ENCODE results near the gene SPRR5. TPM values are rescaled to one million over a fixed set of nuclear protein-coding genes. Genes with fewer than 3 reads are reported as not detected.

The SPRR5 gene
- total RNA-seq, 1 donor from 2014 or later = not detected

DNA sequence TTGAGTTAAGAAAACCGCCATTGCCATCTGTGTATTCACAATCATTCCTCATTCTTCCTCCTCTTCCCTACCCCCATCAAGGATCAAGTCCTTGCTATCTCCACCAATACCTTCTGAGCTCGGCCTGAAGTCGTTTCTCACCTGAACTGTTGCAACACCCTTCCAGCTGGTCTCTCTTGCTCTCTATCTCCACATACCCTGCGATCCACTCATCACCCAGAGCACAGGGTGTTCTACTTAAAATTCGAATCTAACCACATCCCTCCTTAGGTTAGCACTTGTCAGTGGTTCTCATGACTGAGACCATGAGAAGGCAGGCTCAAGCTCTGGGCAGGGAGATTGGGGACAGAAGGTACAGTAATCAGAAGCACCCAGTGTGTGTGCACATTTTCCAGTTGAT lies 34.1 kb upstream of the SPRR5 start:
- H4K20me1 ChIP-seq (ENCODE audit: insufficient read depth, low read length) = no peaks in the 10 kb centered on the region
- no peak for FAIRE-seq
- no peak overlapping the region for H3K9ac ChIP-seq (ENCODE audit: low read length)
- Mint-ChIP-seq H3K4me1 (ENCODE audit: low read depth, unreplicated experiment) (peaks cover 12% of the 10 kb centered on the region), H3K36me3 (ENCODE audit: low read depth, unreplicated experiment) (no peaks in the 10 kb centered on the region), H3K9me3 (ENCODE audit: unreplicated experiment) (peaks cover 8% of the 10 kb centered on the region), H3K27me3 (ENCODE audit: low read depth, unreplicated experiment) (peaks cover 32% of the 10 kb centered on the region), H3K27ac (ENCODE audit: unreplicated experiment) (no peak overlapping the region), H3K4me3 (ENCODE audit: unreplicated experiment) (no peak overlapping the region)
- DNase-seq (ENCODE audit: low read depth) = no peak
- no peaks in the 10 kb centered on the region for H3K27me3 ChIP-seq (ENCODE audit: insufficient read depth, low read length)
- no peak for TF ChIP-seq EZH2 (IDR thresholded peaks at IDR 0.05; ENCODE audit: insufficient read depth, low read length)
- TF ChIP-seq, protein P1, sequence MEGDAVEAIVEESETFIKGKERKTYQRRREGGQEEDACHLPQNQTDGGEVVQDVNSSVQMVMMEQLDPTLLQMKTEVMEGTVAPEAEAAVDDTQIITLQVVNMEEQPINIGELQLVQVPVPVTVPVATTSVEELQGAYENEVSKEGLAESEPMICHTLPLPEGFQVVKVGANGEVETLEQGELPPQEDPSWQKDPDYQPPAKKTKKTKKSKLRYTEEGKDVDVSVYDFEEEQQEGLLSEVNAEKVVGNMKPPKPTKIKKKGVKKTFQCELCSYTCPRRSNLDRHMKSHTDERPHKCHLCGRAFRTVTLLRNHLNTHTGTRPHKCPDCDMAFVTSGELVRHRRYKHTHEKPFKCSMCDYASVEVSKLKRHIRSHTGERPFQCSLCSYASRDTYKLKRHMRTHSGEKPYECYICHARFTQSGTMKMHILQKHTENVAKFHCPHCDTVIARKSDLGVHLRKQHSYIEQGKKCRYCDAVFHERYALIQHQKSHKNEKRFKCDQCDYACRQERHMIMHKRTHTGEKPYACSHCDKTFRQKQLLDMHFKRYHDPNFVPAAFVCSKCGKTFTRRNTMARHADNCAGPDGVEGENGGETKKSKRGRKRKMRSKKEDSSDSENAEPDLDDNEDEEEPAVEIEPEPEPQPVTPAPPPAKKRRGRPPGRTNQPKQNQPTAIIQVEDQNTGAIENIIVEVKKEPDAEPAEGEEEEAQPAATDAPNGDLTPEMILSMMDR (IDR thresholded peaks at IDR 0.05; ENCODE audit: insufficient read depth, low read depth, low read length) = no peak
- H2AFZ ChIP-seq (ENCODE audit: low read depth, low read length) = no peak overlapping the region
- H3K79me2 ChIP-seq (ENCODE audit: insufficient read depth, low read length) = no peaks in the 10 kb centered on the region
- no peak overlapping the region for H3K27ac ChIP-seq (ENCODE audit: low read depth, low read length)
- no peak overlapping the region for H3K4me2 ChIP-seq (ENCODE audit: low read length)
- H3K4me3 ChIP-seq (ENCODE audit: insufficient read depth, low read depth, low read length) = no peak overlapping the region
- no peaks in the 10 kb centered on the region for H3K36me3 ChIP-seq (ENCODE audit: insufficient read depth, low read length)
- H3K9me3 ChIP-seq (ENCODE audit: insufficient read depth, low read depth, low read length) = no peaks in the 10 kb centered on the region
- no peaks in the 10 kb centered on the region for H3K4me1 ChIP-seq (ENCODE audit: insufficient read depth, low read length)

DNA sequence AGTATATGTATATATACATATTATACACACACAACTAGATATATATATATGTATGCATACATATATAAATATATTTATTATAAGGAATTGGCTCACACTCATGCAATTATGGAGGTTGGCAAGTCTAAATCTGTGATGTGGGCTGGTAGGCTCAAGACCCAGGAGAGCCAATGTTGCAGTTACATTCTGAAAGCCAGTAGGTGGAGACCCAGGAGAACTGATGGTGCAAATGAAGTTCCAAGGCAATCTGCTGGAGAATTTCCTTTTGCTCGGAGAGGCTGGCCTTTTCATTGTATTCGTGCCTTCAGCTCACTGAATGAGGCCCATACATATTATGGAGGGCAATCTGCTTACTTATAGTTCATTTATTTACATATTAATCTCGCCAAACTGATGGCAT lies 29.2 kb upstream of the SPRR5 start:
- Histone ChIP-seq H3K9me3 (ENCODE audit: insufficient read depth, low read depth, low read length) (no peaks in the 10 kb centered on the region), H3K4me2 (ENCODE audit: low read length) (no peak overlapping the region), H3K79me2 (ENCODE audit: insufficient read depth, low read length) (no peaks in the 10 kb centered on the region), H3K27ac (ENCODE audit: low read depth, low read length) (no peak overlapping the region), H3K36me3 (ENCODE audit: insufficient read depth, low read length) (no peaks in the 10 kb centered on the region), H3K9ac (ENCODE audit: low read length) (no peak overlapping the region), H4K20me1 (ENCODE audit: insufficient read depth, low read length) (no peaks in the 10 kb centered on the region), H3K4me1 (ENCODE audit: insufficient read depth, low read length) (no peaks in the 10 kb centered on the region), H2AFZ (ENCODE audit: low read depth, low read length) (no peak overlapping the region), H3K27me3 (ENCODE audit: insufficient read depth, low read length) (no peaks in the 10 kb centered on the region), H3K4me3 (ENCODE audit: insufficient read depth, low read depth, low read length) (no peak overlapping the region)
- no peak overlapping the region for H3K4me3 Mint-ChIP-seq (ENCODE audit: unreplicated experiment)
- TF ChIP-seq EZH2 (IDR thresholded peaks at IDR 0.05; ENCODE audit: insufficient read depth, low read length) = no peak
- TF ChIP-seq, protein P1 (IDR thresholded peaks at IDR 0.05; ENCODE audit: insufficient read depth, low read depth, low read length) = peak; percentile 9
- no peaks in the 10 kb centered on the region for H3K9me3 Mint-ChIP-seq (ENCODE audit: unreplicated experiment)
- H3K27ac Mint-ChIP-seq (ENCODE audit: unreplicated experiment) = no peak overlapping the region
- peaks cover 5% of the 10 kb centered on the region for H3K27me3 Mint-ChIP-seq (ENCODE audit: low read depth, unreplicated experiment)
- no peaks in the 10 kb centered on the region for H3K36me3 Mint-ChIP-seq (ENCODE audit: low read depth, unreplicated experiment)
- DNase-seq (ENCODE audit: low read depth) (no peak), FAIRE-seq (no peak)
- peaks cover 7% of the 10 kb centered on the region for H3K4me1 Mint-ChIP-seq (ENCODE audit: low read depth, unreplicated experiment)

DNA sequence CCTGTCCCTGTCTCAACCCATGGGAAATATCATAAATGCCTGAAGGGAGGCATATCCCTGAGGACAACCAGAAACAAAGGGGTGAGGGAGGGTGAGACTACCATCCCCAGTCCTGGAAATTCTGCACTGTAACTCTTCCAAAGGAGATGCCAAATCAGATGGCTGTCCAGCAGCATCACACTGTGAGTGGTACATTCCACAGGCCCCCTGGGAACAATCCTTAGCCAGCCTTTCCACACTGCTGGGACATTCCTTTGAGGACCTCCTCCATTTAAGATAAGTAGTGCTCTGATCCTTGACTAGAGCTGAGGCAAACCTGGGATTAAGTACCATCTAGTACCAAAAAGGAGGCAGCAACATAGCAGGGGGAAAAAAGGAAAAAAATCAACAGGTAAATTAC lies 27.9 kb upstream of the SPRR5 start:
- H3K9ac ChIP-seq (ENCODE audit: low read length) = no peak overlapping the region
- Mint-ChIP-seq H3K4me1 (ENCODE audit: low read depth, unreplicated experiment) (peaks cover 5% of the 10 kb centered on the region), H3K4me3 (ENCODE audit: unreplicated experiment) (no peak overlapping the region), H3K27ac (ENCODE audit: unreplicated experiment) (no peak overlapping the region), H3K36me3 (ENCODE audit: low read depth, unreplicated experiment) (no peaks in the 10 kb centered on the region), H3K27me3 (ENCODE audit: low read depth, unreplicated experiment) (peaks cover 4% of the 10 kb centered on the region), H3K9me3 (ENCODE audit: unreplicated experiment) (no peaks in the 10 kb centered on the region)
- no peak overlapping the region for H2AFZ ChIP-seq (ENCODE audit: low read depth, low read length)
- H3K27ac ChIP-seq (ENCODE audit: low read depth, low read length) = no peak overlapping the region
- H3K4me2 ChIP-seq (ENCODE audit: low read length) = no peak overlapping the region
- TF ChIP-seq, protein P1 (IDR thresholded peaks at IDR 0.05; ENCODE audit: insufficient read depth, low read depth, low read length) = no peak
- TF ChIP-seq EZH2 (IDR thresholded peaks at IDR 0.05; ENCODE audit: insufficient read depth, low read length) = no peak
- no peaks in the 10 kb centered on the region for H3K79me2 ChIP-seq (ENCODE audit: insufficient read depth, low read length)
- H3K4me3 ChIP-seq (ENCODE audit: insufficient read depth, low read depth, low read length) = no peak overlapping the region
- no peak for DNase-seq (ENCODE audit: low read depth)
- peaks cover 3% of the 10 kb centered on the region for H3K9me3 ChIP-seq (ENCODE audit: insufficient read depth, low read depth, low read length)
- no peaks in the 10 kb centered on the region for H4K20me1 ChIP-seq (ENCODE audit: insufficient read depth, low read length)
- no peak for FAIRE-seq
- no peaks in the 10 kb centered on the region for H3K4me1 ChIP-seq (ENCODE audit: insufficient read depth, low read length)
- H3K27me3 ChIP-seq (ENCODE audit: insufficient read depth, low read length) = no peaks in the 10 kb centered on the region
- no peaks in the 10 kb centered on the region for H3K36me3 ChIP-seq (ENCODE audit: insufficient read depth, low read length)
